Calu3 (cell line): ENCODE results near the gene ADAMTS5. TPM values are rescaled to one million over a fixed set of nuclear protein-coding genes. Genes with fewer than 3 reads are reported as not detected.

ENCODE experiments used
- BruUV-seq: library from RNA; stranded (reverse); fragments of 400-500 nt; replicated peaks from 2 replicates; lab custom pipeline; 2021; lab: Mats Ljungman, UMichigan
- CTCF ChIA-PET: fragments of 300-600 bp; sonication (Branson Sonifier 250); formaldehyde crosslinking; loops from one replicate; lab custom pipeline; 2022; ENCODE audit warnings: antibody characterized with exemption; lab: Charles Lee
- DNase-seq: peaks from one replicate; pipeline ENCODE4 v3.0.0; 2022
- H3K27ac Mint-ChIP-seq: one replicate; pipeline ENCODE4 v1.8.0; 2022; ENCODE audit warnings: mixed read lengths; ENCODE audit not compliant: unreplicated experiment
- H3K27me3 Mint-ChIP-seq: one replicate; pipeline ENCODE4 v1.8.0; 2022; ENCODE audit warnings: mixed read lengths; ENCODE audit not compliant: unreplicated experiment
- H3K36me3 Mint-ChIP-seq: one replicate; pipeline ENCODE4 v1.8.0; 2022; ENCODE audit warnings: mild to moderate bottlenecking, moderate library complexity, mixed read lengths; ENCODE audit not compliant: insufficient read depth, unreplicated experiment
- H3K4me1 Mint-ChIP-seq: one replicate; pipeline ENCODE4 v1.8.0; 2022; ENCODE audit warnings: mild to moderate bottlenecking, low read depth, mixed read lengths; ENCODE audit not compliant: unreplicated experiment
- H3K4me3 Mint-ChIP-seq: one replicate; pipeline ENCODE4 v1.8.0; 2022; ENCODE audit warnings: mild to moderate bottlenecking, low read depth, moderate library complexity, mixed read lengths; ENCODE audit not compliant: unreplicated experiment
- H3K9me3 Mint-ChIP-seq: one replicate; pipeline ENCODE4 v1.8.0; 2022; ENCODE audit warnings: low read depth, mixed read lengths; ENCODE audit not compliant: unreplicated experiment
- intact Hi-C: fragments of 100-400 bp; cut with micrococcal nuclease; formaldehyde crosslinking; loops from one replicate; pipeline ENCODE4 v1.10.0; 2022; ENCODE audit not compliant: unreplicated experiment
- total RNA-seq: library from RNA; stranded (reverse); gene quantifications from 2 replicates; pipeline ENCODE4 v1.2.3, GENCODE V29; 2022
- TF ChIP-seq, protein P1 (sequence below): fragments of 200-600 bp; IDR thresholded peaks from one replicate; pipeline ENCODE4 v1.8.0; 2022; ENCODE audit warnings: antibody characterized with exemption; ENCODE audit not compliant: unreplicated experiment

ADAMTS5 gene
- total RNA-seq, 1 experiment from 2014 or later, result not detected

DNA sequence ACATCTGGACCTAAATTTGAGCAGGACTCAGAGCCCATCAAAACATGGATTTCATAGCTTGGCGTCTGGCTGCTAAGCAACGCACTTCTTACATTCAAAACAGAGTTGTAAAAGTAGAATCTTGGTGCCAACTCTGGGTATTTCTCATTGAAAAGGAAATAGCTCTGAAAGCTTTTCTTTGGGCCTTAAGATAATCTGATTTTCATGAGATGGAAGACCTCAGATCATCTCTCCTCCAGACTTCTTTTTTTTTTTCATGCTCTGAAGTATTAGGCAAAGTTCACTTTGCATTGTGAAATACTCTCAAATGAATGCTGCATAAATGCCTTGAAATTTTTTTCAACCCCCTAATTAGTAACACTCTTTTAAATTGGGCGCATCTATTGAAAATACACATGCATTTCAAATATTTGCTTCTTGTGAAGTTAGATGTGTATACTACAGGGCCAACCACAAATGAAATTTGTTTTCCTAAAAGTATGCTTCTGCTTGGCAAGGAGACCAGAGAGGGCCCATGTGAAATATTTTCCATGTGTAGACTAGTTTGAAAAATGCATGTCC lies 4.2 kb downstream of the ADAMTS5 start:
- H3K27ac Mint-ChIP-seq, result no peak overlapping the region
- CTCF ChIA-PET, result no interaction called here
- intact Hi-C loops, result no loop called here

DNA sequence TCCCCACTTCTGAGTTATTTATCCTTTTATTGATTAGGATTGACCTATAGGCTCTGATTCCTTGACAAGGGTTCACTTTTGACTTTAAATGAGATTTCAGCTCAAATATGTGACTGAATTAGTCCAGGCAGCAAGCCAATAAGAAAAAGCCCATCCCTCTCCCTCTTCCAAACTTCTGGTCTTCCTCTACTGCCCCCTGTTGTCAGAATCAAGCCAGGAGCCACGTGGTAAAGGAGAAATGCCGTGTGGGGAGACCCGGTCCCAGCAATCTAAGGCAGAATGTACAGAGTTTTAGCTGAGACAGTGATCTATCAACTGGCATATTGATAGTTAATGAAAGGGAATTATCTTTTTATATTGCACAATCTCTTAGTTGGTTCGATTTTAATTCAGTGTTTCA lies 5.2 kb downstream of the ADAMTS5 start:
- no TSS peak for BruUV-seq
- no peak overlapping the region for H3K4me3 Mint-ChIP-seq

More for the DNA sequence above, 4.2 kb downstream of the ADAMTS5 start:
- peaks cover 7% of the 10 kb centered on the region for H3K36me3 Mint-ChIP-seq
- H3K4me1 Mint-ChIP-seq, result no peaks in the 10 kb centered on the region
- TF ChIP-seq, protein P1, sequence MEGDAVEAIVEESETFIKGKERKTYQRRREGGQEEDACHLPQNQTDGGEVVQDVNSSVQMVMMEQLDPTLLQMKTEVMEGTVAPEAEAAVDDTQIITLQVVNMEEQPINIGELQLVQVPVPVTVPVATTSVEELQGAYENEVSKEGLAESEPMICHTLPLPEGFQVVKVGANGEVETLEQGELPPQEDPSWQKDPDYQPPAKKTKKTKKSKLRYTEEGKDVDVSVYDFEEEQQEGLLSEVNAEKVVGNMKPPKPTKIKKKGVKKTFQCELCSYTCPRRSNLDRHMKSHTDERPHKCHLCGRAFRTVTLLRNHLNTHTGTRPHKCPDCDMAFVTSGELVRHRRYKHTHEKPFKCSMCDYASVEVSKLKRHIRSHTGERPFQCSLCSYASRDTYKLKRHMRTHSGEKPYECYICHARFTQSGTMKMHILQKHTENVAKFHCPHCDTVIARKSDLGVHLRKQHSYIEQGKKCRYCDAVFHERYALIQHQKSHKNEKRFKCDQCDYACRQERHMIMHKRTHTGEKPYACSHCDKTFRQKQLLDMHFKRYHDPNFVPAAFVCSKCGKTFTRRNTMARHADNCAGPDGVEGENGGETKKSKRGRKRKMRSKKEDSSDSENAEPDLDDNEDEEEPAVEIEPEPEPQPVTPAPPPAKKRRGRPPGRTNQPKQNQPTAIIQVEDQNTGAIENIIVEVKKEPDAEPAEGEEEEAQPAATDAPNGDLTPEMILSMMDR, result no peak
- no peaks in the 10 kb centered on the region for H3K27me3 Mint-ChIP-seq
- H3K9me3 Mint-ChIP-seq, result no peaks in the 10 kb centered on the region
- DNase-seq, result no peak
- no peak overlapping the region for H3K4me3 Mint-ChIP-seq
- BruUV-seq, result no TSS peak

DNA sequence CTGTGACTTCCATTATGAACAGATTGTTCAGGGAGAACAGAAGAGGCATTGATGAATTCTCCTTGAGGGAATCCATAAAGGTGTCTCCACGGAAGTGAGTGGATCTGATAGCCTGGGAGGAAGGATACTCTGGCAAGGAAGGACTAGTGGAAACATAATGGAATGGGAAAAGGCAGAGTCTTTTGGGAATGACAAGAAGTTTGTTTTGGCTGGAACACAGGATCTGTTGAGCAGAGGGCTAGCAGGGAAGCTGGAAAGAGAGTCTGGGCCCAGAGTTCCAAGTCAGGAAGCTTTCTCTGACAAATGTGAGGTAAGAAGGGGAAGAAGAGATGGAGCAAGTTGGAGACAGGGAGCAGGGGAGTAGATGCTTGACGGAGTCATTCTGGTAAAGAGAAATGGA lies 8.1 kb downstream of the ADAMTS5 start:
- TF ChIP-seq, protein P1, result no peak
- BruUV-seq, result no TSS peak
- DNase-seq, result no peak
- no peaks in the 10 kb centered on the region for H3K9me3 Mint-ChIP-seq
- H3K27me3 Mint-ChIP-seq, result no peaks in the 10 kb centered on the region
- no peak overlapping the region for H3K27ac Mint-ChIP-seq
- CTCF ChIA-PET, result no interaction called here
- no peaks in the 10 kb centered on the region for H3K36me3 Mint-ChIP-seq
- intact Hi-C loops, result no loop called here
- no peaks in the 10 kb centered on the region for H3K4me1 Mint-ChIP-seq
- H3K4me3 Mint-ChIP-seq, result no peak overlapping the region

More for the DNA sequence above, 5.2 kb downstream of the ADAMTS5 start:
- CTCF ChIA-PET, result interaction anchor here (0.6 kb wide), 1 partner anchor 1172 kb away, joined by 4 read pairs; no protein-coding TSS in a partner anchor
- Mint-ChIP-seq H3K9me3 (no peaks in the 10 kb centered on the region), H3K27ac (no peak overlapping the region), H3K36me3 (peaks cover 3% of the 10 kb centered on the region), H3K27me3 (no peaks in the 10 kb centered on the region), H3K4me1 (no peaks in the 10 kb centered on the region)
- DNase-seq, result no peak
- TF ChIP-seq, protein P1, result no peak
- intact Hi-C loops, result no loop called here

DNA sequence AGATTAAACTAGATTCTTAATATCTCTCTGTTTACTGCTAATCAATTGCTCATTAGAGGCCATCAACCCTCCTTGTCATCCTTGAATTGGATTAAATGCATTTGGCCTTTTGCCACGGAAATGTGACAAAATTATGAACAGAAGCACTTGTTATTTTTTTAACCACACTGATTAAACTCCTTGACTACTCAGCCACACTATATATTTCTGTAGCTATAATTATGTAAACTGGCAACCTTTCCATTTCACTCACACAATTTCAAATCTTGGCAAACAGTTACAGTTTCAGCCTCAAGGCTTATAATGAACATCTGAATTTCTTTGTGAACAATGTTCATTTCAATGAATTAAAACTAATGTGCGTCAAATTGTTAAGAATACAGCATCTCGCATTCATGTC lies 10.1 kb downstream of the ADAMTS5 start:
- CTCF ChIA-PET, result no interaction called here
- BruUV-seq, result no TSS peak
- Mint-ChIP-seq H3K4me1 (no peaks in the 10 kb centered on the region), H3K36me3 (no peaks in the 10 kb centered on the region), H3K4me3 (no peak overlapping the region), H3K27me3 (no peaks in the 10 kb centered on the region), H3K27ac (no peak overlapping the region), H3K9me3 (no peaks in the 10 kb centered on the region)
- intact Hi-C loops, result no loop called here
- DNase-seq, result no peak
- TF ChIP-seq, protein P1, result no peak
